ENCODE data around the gene ELF5.
A peak's percentile ranks its signal among the peaks of the same experiment; 100 is the strongest.

ELF5 gene

GRCh38 chr11:34448223-34448994 is 65.2 kb downstream of the ELF5 start:
- DNase-seq = no peak

GRCh38 chr11:34447044-34447443 is 66.5 kb downstream of the ELF5 start:
- no peak for DNase-seq

- DNase-seq = no peak
Measured at GRCh38 chr11:34446386-34446785, 67.2 kb downstream of the ELF5 start.

- no peak for DNase-seq
Measured at GRCh38 chr11:34445956-34446355, 67.6 kb downstream of the ELF5 start.

- DNase-seq = no peak
Measured at GRCh38 chr11:34444428-34444827, 69.2 kb downstream of the ELF5 start.

- no peak for DNase-seq
Measured at GRCh38 chr11:34443136-34443535, 70.5 kb downstream of the ELF5 start.

GRCh38 chr11:34441814-34442213 is 71.8 kb downstream of the ELF5 start:
- DNase-seq = no peak

- no peak for DNase-seq
Measured at GRCh38 chr11:34439610-34440198, 73.9 kb downstream of the ELF5 start.

- DNase-seq = peak; percentile 98
Measured at GRCh38 chr11:34438529-34439507, 74.8 kb downstream of the ELF5 start, which contains the start of gene CAT. TSS of gene CAT (plus strand) at chr11:34438934. CDS start at chr11:34439014, 80 bp downstream.

GRCh38 chr11:34437224-34438125 is 76.1 kb downstream of the ELF5 start:
- DNase-seq = no peak

- DNase-seq = no peak
Measured at GRCh38 chr11:34433899-34434298, 79.7 kb downstream of the ELF5 start.

GRCh38 chr11:34432822-34433221 is 80.8 kb downstream of the ELF5 start:
- no peak for DNase-seq

GRCh38 chr11:34431979-34432378 is 81.6 kb downstream of the ELF5 start:
- DNase-seq = no peak

Data from activated CD4-positive, alpha-beta T cell treated with anti-CD3 and anti-CD28 coated beads for 48 hours (primary cell).